H9 (cell line): ENCODE measurements around the gene RANBP3. TPM values are rescaled to one million over a fixed set of nuclear protein-coding genes. Genes with fewer than 3 reads are reported as not detected.

Source experiments
- DNase-seq: peaks from one replicate; pipeline ENCODE4 v3.0.0-alpha.2; 2017
- H2AFZ ChIP-seq: one replicate; pipeline ENCODE4 v1.6.1; 2013; ENCODE audit warnings: mild to moderate bottlenecking, low read length, control low read depth, moderate library complexity
- H2AK5ac ChIP-seq: 2 replicates; pipeline ENCODE4 v1.6.1; 2013; ENCODE audit warnings: low read length, control low read depth, mixed read lengths; ENCODE audit not compliant: insufficient read length
- H2BK120ac ChIP-seq: one replicate; pipeline ENCODE4 v1.6.1; 2013; ENCODE audit warnings: low read depth, mild to moderate bottlenecking, low read length, control low read depth, inconsistent platforms; ENCODE audit not compliant: poor library complexity, severe bottlenecking
- H2BK12ac ChIP-seq: 2 replicates; pipeline ENCODE4 v1.6.1; 2013; ENCODE audit warnings: low read length, control low read depth, mixed read lengths, low read depth; ENCODE audit not compliant: insufficient read length
- H2BK15ac ChIP-seq: 2 replicates; pipeline ENCODE4 v1.6.1; 2013; ENCODE audit warnings: low read depth, low read length, control low read depth
- H2BK20ac ChIP-seq: one replicate; pipeline ENCODE4 v1.6.1; 2013; ENCODE audit warnings: low read depth, mild to moderate bottlenecking, low read length, control low read depth, inconsistent platforms; ENCODE audit not compliant: poor library complexity, severe bottlenecking
- H2BK5ac ChIP-seq: 2 replicates; pipeline ENCODE4 v1.6.1; 2013; ENCODE audit warnings: low read length, control low read depth, mixed read lengths; ENCODE audit not compliant: insufficient read length
- H3K14ac ChIP-seq: 2 replicates; pipeline ENCODE4 v1.6.1; 2013; ENCODE audit warnings: low read length, control low read depth; ENCODE audit not compliant: insufficient read depth
- H3K18ac ChIP-seq: 2 replicates; pipeline ENCODE4 v1.6.1; 2013; ENCODE audit warnings: low read depth, mild to moderate bottlenecking, mixed read lengths, low read length, control low read depth; ENCODE audit not compliant: insufficient read length
- H3K23ac ChIP-seq: 2 replicates; pipeline ENCODE4 v1.6.1; 2013; ENCODE audit warnings: low read length, control low read depth, mixed read lengths, low read depth; ENCODE audit not compliant: insufficient read length
- H3K23me2 ChIP-seq: 2 replicates; pipeline ENCODE4 v1.6.1; 2013; ENCODE audit warnings: low read depth, mild to moderate bottlenecking, mixed read lengths, low read length, control low read depth; ENCODE audit not compliant: insufficient read length, poor library complexity, severe bottlenecking
- H3K27ac ChIP-seq: 2 replicates; pipeline ENCODE4 v1.5.1; 2013; ENCODE audit warnings: low read length, control low read depth, mixed read lengths, low read depth; ENCODE audit not compliant: insufficient read length
- H3K27me3 ChIP-seq: 2 replicates; pipeline ENCODE4 v1.6.1; 2013; ENCODE audit warnings: low read length, control low read depth, inconsistent platforms; ENCODE audit not compliant: insufficient read depth
- H3K4ac ChIP-seq: 2 replicates; pipeline ENCODE4 v1.6.1; 2013; ENCODE audit warnings: low read depth, mild to moderate bottlenecking, control low read depth, inconsistent platforms, low read length, moderate library complexity
- H3K4me1 ChIP-seq: 2 replicates; pipeline ENCODE4 v1.6.1; 2013; ENCODE audit warnings: low read length, control low read depth, inconsistent platforms; ENCODE audit not compliant: insufficient read depth
- H3K4me2 ChIP-seq: 2 replicates; pipeline ENCODE4 v1.6.1; 2013; ENCODE audit warnings: low read length, control low read depth, mixed read lengths; ENCODE audit not compliant: insufficient read length, insufficient read depth
- H3K56ac ChIP-seq: 2 replicates; pipeline ENCODE4 v1.6.1; 2013; ENCODE audit warnings: low read depth, mild to moderate bottlenecking, mixed read lengths, low read length, control low read depth; ENCODE audit not compliant: insufficient read length
- H3K79me1 ChIP-seq: 2 replicates; pipeline ENCODE4 v1.6.1; 2013; ENCODE audit warnings: low read depth, mild to moderate bottlenecking, moderate library complexity, low read length, control low read depth, inconsistent platforms; ENCODE audit not compliant: insufficient read depth, poor library complexity, severe bottlenecking
- H3K79me2 ChIP-seq: 2 replicates; pipeline ENCODE4 v1.6.1; 2013; ENCODE audit warnings: low read length, control low read depth, inconsistent platforms; ENCODE audit not compliant: insufficient read depth
- H3K9ac ChIP-seq: 2 replicates; pipeline ENCODE4 v1.6.1; 2013; ENCODE audit warnings: low read length, control low read depth, mixed read lengths; ENCODE audit not compliant: insufficient read length; ENCODE audit errors: extremely low read depth
- H3K9me3 ChIP-seq: one replicate; pipeline ENCODE4 v1.6.1; 2013; ENCODE audit warnings: low read depth, low read length, inconsistent platforms; ENCODE audit not compliant: control insufficient read depth
- H3T11ph ChIP-seq: one replicate; pipeline ENCODE4 v1.6.1; 2013; ENCODE audit warnings: mild to moderate bottlenecking, low read length, control low read depth, inconsistent platforms
- H4K20me1 ChIP-seq: one replicate; pipeline ENCODE4 v1.6.1; 2013; ENCODE audit not compliant: control insufficient read depth, insufficient read length, insufficient read depth
- H4K5ac ChIP-seq: 2 replicates; pipeline ENCODE4 v1.6.1; 2013; ENCODE audit warnings: low read depth, mild to moderate bottlenecking, mixed read lengths, low read length, control low read depth; ENCODE audit not compliant: insufficient read length
- H4K8ac ChIP-seq: replicated peaks from 2 replicates; pipeline ENCODE4 v1.6.1; 2013; ENCODE audit warnings: low read length, control low read depth, mixed read lengths, low read depth; ENCODE audit not compliant: insufficient read length
- H4K91ac ChIP-seq: 2 replicates; pipeline ENCODE4 v1.6.1; 2013; ENCODE audit warnings: low read depth, mild to moderate bottlenecking, moderate library complexity, mixed read lengths, low read length, control low read depth; ENCODE audit not compliant: insufficient read length
- H3K27ac Mint-ChIP-seq, 3 experiments: 2 replicates in 2 of 3; 3 replicates in 1 of 3; pipeline ENCODE4 v1.8.0; 2020 to 2021; ENCODE audit warnings: mixed read lengths in 3 of 3, mild to moderate bottlenecking in 1 of 3, moderate library complexity in 1 of 3
- H3K27me3 Mint-ChIP-seq: 2 replicates; pipeline ENCODE4 v1.8.0; 2021; ENCODE audit warnings: low read depth, mild to moderate bottlenecking, moderate library complexity, mixed read lengths
- H3K36me3 Mint-ChIP-seq, 3 experiments: 2 replicates in 2 of 3; 3 replicates in 1 of 3; pipeline ENCODE4 v1.8.0; 2020 to 2021; ENCODE audit warnings: low read depth in 3 of 3, mixed read lengths in 3 of 3; ENCODE audit not compliant: insufficient read depth in 1 of 3
- H3K4me1 Mint-ChIP-seq, 2 experiments: 2 replicates each; pipeline ENCODE4 v1.8.0; 2020; ENCODE audit warnings: mixed read lengths in 2 of 2
- H3K4me3 Mint-ChIP-seq, 2 experiments: 2 replicates in 1 of 2; 3 replicates in 1 of 2; pipeline ENCODE4 v1.8.0; 2020 to 2021; ENCODE audit warnings: mild to moderate bottlenecking in 2 of 2, mixed read lengths in 2 of 2, moderate library complexity in 1 of 2
- H3K9me3 Mint-ChIP-seq, 2 experiments: 2 replicates in 1 of 2; 3 replicates in 1 of 2; pipeline ENCODE4 v1.8.0; 2020; ENCODE audit warnings: mild to moderate bottlenecking in 2 of 2, mixed read lengths in 2 of 2, moderate library complexity in 1 of 2
- CTCF ChIP-seq: fragments of 200-600 bp; sonication (generic); conservative IDR thresholded peaks from 3 replicates; pipeline ENCODE4 v1.8.0; 2021; ENCODE audit warnings: antibody characterized with exemption, mild to moderate bottlenecking
- WGBS: extraction: QIAGEN DNeasy Blood & Tissue Kit; methylation state at CpG from one replicate; pipeline ENCODE4 v1.1.7; 2013; ENCODE audit warnings: missing lambda C conversion rate, low lambda C conversion rate, mixed read lengths; ENCODE audit not compliant: insufficient read length; ENCODE audit errors: extremely low coverage; 5-methylcytosine and 5-hydroxymethylcytosine counted together
- total RNA-seq: library from RNA; stranded (reverse); gene quantifications from 2 replicates; pipeline ENCODE4 v1.2.1, GENCODE V29; 2021

The RANBP3 gene
- total RNA-seq, 1 experiment from 2014 or later, result 86.5 TPM

- Mint-ChIP-seq H3K27ac (peak overlapping the region; percentile 32 to 57 (median 55); a peak in 4 of 7 replicates), H3K36me3 (peaks cover 10 to 36% (median 33%) of the 10 kb centered on the region in 3 experiments; a peak in 6 of 7 replicates), H3K27me3 (no peaks in the 10 kb centered on the region; the same call in 1 of the 2 replicates), H3K4me3 (no peak overlapping the region), H3K4me1 (peaks cover 15 to 29% of the 10 kb centered on the region in 2 experiments), H3K9me3 (no peaks in the 10 kb centered on the region)
- H4K91ac ChIP-seq, result no peak overlapping the region
- H2BK20ac ChIP-seq, result no peak overlapping the region
- no peaks in the 10 kb centered on the region for H3K23me2 ChIP-seq
- no peak overlapping the region for H2BK5ac ChIP-seq
- no peak overlapping the region for H2BK12ac ChIP-seq
- no CpG with 5 or more reads among the region's 10 CpGs for WGBS
- H3K23ac ChIP-seq, result no peak overlapping the region
- no peaks in the 10 kb centered on the region for H3K27me3 ChIP-seq
- H3K9me3 ChIP-seq, result no peaks in the 10 kb centered on the region
- no peak for DNase-seq
- H3K4me2 ChIP-seq, result no peak overlapping the region
- no peak overlapping the region for H4K8ac ChIP-seq
- no peak overlapping the region for H2BK120ac ChIP-seq
- no peaks in the 10 kb centered on the region; the same call in 1 of the 2 replicates for H3K79me2 ChIP-seq
- H3K4me1 ChIP-seq, result no peaks in the 10 kb centered on the region; the same call in 1 of the 2 replicates
- no peaks in the 10 kb centered on the region for H4K20me1 ChIP-seq
- H3K14ac ChIP-seq, result no peak overlapping the region
- no peak overlapping the region for H2BK15ac ChIP-seq
- TF ChIP-seq CTCF, result no peak
- H3K4ac ChIP-seq, result no peak overlapping the region
- no peak overlapping the region for H3K27ac ChIP-seq
- no peak overlapping the region for H3K56ac ChIP-seq
- H3T11ph ChIP-seq, result no peak overlapping the region
- no peak overlapping the region for H3K18ac ChIP-seq
- H2AFZ ChIP-seq, result no peak overlapping the region
- no peak overlapping the region for H4K5ac ChIP-seq
- H2AK5ac ChIP-seq, result no peak overlapping the region
- no peak overlapping the region for H3K9ac ChIP-seq
- H3K79me1 ChIP-seq, result peaks cover 10% of the 10 kb centered on the region
Measured at GRCh38 chr19:5943623-5944022, 34.3 kb downstream of the RANBP3 start.
